Inflammatory macrophage treated with lipopolysaccharide for 1 hour (primary cell): Measurements from ENCODE around the gene SPOCK1.

ENCODE experiments used
- DNase-seq, 2 donors: peaks; one replicate each; pipeline ENCODE4 v3.0.0-alpha.2; 2020 to 2022

The SPOCK1 gene

DNA sequence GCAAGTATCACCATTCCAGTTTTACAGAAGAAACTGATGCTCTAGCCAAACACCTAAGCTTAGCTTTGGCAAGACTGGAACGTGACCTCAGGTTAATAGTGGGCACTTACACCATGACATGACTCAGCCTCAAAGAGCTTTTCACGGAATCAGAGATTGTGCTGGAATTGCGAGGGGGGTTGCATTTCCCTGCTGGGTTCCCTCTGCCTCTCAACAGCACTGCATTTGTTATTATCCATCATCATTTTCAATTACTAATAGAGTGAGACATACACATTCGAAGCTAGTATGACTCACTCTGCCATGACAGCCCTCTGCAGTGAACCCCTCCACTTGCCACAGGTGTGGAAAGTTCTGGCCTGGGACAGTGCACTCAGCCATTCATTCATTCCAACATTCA is 8.0 kb downstream of the SPOCK1 start:
- no peak for DNase-seq

DNA sequence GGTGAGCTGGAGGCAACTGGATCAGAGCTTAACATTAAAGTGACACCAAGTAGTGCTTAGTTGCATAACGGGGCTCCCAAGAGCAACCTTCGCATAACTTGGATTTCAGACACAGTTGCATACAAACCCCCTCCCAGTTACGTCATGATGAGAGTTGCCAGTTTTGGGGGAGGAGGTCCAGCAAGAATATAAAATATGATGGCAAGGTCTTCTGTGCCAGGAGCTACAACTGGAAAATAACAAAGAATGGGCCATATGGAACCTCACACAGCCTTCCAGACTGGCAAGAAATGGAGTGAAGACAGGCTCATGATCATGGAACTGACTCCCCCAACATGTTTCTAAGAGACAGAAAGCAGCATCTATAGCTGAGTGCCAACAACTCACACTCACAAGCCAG is 8.5 kb downstream of the SPOCK1 start:
- DNase-seq: no peak

DNA sequence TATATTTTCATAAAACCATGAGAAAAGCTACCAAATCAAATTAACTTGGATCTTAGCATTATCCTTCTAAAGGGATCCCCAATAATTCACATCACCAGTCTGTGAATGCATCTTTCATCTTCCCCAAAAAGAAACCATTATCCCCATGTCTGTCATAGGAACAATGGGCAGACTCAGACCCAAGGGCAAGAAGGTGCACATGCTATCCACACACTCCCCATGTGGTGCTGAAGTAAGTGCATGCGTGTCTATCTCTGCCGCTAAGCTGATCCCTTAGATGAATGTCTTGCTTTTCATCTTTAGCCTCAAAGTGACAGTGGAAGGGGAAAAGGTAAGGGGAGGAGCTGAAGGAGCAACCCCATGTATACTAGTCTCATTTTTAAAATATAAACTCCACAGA is 10.2 kb downstream of the SPOCK1 start:
- DNase-seq: no peak

DNA sequence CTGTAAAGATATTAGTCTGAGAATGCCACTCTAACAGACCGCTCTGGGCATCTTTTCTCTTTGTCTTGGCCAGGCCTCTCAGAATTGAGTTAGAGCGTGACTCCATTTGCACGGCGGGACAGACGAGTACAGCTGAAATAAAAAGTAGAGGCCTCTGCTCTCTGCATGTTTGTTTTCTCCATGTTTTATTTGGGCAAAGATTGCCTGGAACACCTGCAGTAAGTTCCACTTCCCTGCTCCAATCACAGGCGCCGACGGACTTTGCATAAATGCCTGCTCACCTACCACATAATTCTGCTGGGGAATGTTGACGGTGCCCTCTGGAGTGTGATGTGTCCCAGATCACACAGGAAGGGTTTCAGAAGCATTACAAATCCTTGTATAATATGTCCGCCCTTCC is 10.6 kb downstream of the SPOCK1 start:
- DNase-seq: no peak

DNA sequence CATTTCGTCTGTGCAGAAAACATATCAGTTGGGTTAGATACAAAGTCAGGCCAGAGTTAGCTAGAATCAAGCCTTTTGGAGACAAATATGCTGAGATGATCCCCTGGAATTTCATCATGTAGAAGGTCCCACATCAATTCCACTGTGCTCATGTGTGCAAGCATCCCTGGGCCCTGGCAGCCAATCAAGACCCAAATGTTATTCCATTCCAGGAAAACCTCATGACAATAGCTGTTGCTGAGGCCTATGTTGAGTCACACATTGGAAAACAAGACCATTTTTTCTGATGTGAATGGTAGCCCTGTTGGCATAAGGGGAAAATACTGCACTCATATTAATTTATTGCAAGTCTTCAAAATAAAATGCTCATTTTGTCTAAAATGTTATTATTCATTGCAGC is 11.5 kb downstream of the SPOCK1 start:
- DNase-seq: no peak

DNA sequence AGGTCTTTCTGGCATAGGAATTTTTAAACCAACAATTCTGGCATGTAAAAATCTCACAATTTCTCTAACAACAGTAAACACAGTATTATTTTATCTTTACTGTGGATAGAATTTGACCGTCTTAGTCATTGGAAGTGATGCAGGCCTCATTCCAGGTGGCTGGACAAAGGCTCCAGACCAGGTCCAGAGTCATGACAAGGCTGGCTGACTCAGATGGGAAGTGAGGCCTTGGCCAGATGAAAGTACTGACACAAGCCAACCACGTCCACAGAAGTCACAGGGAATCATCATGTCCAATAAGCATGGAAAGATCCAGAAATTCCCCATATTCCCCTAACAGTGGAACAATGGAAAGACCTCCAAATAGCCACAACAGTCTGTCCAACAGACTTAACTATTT is 12.4 kb downstream of the SPOCK1 start:
- DNase-seq: no peak

DNA sequence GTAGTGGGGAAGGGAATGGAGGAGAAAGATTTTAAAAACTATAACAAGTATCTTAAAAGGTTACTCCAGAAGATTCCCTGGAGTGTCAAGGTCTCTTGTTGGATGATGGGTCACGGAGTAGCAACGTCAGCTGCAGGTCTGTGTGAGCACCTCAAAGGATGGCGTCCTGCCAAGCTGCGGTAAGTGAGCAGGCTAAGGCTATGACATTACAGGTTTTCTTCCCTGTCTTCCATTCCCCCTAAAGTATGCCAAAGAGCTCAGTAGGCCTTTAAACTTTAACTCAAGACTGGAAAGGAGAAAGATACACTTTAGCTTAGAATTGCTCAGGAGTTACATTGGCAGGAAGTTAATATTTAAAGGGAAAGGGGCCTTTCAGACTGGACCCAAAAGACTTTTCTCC is 17.5 kb downstream of the SPOCK1 start:
- no peak for DNase-seq

DNA sequence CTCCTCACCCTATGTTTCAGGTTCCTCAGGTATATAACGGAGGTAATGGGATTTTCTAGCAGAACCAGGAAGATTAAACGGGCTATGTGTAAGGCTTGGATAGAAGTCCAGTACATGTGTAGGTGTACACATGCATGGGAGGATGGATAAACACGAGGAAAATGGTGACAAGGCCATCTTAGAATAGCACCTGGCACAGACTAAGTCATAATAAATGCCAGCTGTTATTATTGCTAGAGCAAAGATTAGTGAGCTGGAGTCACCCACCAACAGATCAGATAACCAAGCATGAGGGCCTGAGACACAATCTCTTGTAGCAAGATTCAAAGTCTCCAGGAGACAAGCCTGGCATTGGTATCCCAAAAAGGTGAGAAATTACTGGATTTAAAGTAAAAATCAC is 21.1 kb downstream of the SPOCK1 start:
- DNase-seq: no peak

DNA sequence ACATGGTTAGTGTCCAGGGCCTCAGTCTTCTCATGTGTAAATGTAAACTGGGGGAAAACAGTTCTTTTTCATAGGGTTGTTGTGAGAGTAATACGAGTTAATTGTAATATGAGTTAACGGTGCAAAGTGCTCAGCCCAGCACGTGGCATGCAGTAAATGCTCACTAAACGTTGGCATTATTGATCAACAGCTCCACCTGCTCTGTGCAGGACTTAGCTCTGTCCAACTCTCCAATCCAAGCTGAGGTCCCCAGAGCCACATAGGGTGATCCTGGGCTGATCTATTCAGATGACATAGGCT is 28.3 kb downstream of the SPOCK1 start:
- DNase-seq: no peak

DNA sequence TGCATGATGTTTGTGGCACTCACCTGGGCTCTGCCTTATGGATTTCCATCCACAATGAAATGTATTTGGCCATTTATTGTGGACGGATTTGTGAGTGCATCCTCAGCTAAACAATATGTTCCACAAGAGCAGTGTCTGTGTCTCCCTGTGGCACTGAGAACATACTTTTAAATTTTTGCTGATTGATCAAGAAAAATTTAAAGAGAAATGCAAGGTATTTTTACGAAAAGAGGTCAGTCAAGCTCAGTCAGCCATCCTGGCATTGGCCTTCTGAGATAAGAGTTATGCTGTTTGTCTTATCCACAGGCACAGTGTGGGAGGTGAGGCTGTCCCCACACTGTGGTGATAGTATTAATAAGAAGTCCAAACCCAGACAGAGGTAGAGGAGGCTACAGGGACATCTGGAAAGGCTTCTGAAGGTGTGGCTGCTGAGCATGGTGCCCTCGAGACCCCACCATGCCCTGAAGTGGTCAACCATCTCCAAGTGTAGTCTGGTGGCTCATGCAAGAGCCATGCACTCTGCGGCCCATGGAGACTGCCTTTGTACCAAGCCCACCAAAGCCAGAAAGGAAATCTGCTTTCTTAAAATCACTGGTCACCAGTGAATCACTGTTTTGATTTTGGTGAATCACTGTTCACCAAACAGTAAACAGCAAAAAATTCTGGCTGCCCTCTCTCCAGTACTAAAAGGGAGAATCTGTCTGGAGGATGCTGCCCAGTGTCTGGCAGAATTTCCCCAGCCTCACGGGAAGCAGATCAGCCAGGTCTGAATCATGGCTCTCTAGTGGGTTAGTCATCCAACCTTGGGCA is 28.8 kb downstream of the SPOCK1 start:
- DNase-seq: no peak

DNA sequence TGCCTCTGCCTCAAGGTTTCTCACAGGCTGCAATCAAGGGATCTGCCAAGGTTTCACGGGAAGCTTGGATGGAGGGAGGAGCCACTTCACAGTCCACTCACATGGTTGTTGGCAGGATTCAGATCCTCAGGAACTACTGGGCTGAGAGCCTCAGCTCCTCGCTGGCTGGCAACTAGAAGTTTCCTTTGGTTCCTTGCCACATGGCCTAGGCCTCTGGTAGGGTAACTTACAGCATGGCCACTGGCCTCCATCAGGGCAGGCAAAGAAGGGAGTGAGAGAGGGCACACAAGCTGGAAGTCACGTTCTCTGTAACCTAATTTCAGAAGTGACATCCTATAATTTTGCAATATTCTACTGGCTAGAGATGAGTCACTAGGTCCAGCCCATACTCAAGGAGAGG is 32.2 kb downstream of the SPOCK1 start:
- DNase-seq: no peak

DNA sequence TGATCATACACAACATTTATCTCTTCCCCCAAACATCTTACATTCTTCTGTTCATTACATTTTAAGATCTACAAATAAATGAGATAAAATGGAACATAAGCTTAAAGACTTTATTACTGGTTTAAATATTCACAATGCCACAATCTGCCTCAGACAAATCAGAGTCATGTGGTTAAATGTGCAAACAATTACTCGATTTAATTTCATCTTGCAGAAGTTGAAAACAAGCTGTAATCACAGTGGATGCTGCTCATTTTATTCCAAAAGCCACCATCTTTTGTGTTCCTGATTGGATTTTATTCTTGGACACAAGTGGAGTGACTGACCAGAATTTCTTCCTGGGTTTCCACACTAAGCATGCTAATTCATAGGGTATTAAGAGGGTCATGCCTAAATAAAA is 33.2 kb downstream of the SPOCK1 start:
- no peak for DNase-seq

DNA sequence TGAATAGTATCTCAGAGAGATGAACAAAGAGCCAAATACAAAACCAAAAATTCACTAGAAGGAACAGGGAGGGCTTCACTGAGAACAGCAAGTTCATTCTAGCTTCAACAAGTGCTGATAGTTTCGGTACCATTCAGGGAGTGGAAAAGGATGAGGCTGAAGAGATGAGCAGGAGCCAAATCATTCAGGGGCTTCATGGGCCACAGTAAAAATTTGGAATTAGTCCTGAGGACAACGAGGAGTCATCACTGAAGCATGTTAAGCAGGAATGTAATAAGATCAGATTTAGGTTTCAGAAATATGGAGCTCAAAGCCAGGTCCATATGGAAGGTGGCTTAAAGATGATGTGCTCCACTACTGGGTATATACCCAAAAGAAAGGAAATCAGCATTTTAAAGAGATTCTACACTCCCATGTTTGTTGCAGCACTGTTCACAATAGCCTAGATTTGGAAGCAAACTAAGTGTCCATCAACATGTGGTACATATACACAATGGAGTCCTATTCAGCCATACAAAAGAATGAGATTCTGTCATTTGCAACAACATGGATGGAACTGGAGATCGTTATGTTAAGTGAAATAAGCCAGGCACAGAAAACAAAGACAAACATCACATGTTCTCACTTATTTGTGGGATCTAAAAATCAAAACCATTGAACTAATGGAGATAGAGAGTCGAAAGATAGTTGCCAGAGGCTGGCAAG is 36.2 kb downstream of the SPOCK1 start:
- DNase-seq: no peak

DNA sequence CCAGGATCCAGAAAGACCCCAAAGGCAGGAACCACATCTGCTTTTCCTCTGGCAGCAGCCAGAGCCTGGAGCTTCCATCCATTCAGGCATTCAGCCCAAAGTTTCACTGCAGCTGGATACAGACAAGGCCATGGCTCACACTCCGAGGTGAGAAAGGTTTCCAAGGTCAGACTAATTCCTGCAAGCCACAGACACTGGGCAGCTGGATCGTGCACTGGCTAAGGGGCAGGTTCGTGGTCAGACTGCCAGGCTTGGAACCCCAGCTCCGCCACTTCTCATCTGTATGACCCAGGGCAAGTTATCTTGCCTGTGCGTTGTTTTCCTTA is 36.9 kb downstream of the SPOCK1 start:
- no peak for DNase-seq

DNA sequence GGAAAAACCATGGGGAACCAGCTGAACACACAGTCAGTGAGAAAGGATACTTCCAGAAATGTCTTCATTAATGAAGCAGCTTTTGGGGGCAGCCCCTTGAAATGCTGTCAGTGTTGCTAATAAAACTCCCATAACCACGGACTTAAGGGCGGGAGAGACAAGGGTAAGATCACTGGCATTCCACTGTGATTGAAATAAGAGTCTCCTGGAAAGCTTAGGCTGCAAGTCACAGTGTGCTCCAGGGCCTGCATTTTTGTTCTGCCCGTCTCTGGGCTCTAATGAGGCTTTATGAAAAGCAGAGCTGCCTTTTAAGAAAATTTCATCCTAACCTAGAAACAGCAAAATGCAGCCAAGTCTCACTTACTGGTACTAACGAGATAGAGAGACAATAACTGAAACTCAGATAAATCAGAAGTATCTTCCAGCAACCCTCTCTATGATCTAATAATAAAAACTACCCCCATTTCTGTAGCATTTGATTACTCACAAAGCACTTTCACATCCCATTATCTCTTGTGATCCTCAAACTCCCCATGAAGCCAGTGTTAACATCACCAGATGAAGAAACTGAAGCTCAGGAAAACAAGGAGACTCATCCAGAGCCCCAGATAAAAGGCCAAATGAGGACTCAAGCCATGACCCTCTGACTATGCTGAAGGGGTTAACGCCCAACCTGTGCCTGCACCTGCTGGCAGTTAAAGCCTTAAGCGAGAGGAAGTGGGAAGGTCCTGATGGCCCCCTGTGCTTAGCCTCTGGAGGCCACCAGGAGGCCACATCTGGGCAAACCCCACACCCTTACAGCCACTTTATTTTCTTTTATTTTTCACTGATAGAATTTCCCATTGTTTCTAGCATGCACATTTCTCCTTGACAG is 37.5 kb downstream of the SPOCK1 start:
- DNase-seq: no peak

DNA sequence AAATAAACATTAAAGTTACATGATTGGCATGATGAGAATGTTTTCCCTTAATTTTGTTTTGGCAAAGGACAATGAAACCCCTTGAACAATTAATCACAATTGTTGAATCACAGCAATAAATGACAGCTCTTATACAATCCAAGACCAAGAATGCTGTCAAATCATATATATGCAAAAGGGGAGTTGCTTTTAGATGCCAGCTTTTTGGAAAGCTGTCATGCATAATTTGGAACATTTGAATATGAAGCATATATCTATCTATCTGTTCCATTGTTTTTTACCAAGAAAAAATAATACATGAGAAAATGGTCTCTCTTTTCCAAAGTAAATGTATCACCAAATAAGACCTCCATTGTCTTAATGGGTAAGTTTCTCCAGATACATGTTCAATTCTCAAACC is 44.5 kb downstream of the SPOCK1 start:
- no peak for DNase-seq

DNA sequence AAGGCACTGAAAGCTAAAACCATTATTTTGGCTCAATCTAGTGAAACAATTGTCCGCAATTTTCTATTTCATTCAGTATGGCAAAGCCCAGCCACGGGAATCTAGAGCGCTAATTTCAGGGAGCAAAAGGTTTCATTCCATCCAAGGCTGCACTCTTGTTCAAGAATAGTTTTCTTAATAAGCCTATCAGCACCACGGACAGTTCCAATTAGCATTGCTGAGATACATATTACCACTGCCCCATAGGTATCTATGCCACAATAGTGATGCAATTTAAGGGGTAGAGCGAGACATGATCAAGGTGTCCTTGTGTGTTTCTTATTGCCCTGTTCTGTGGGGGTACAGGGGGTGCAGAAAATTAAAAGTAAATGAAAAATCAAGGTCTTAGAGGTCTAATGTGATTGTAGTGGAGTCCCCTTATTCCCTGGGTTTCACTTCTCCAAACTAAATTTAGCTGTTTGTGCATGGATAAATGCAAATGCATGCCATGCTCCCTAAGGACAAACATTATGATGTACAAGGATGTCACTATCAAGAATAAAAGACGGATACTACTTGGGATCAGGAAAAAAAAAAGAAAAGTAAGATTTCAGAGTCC is 45.5 kb downstream of the SPOCK1 start:
- DNase-seq: peak; percentile 15 to 34

DNA sequence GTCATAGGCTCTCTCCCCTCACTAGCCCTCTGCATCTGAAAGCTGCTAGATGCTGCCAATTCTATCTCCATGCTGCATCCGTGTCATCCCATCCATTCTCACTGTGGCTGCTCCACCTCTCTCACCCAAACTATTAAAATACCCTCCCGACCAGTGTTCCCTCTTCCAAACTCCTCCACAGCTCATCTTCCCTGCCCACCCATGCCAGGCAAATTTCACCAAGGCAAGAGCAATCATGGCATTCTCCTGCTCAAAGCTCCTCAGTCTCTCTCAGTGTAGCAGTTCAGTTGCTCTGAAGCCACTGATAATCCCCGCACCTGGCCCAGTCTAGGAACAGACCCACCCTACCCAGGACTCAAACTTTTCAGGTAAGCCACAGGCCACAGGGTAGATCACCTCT is 48.4 kb downstream of the SPOCK1 start:
- no peak for DNase-seq

DNA sequence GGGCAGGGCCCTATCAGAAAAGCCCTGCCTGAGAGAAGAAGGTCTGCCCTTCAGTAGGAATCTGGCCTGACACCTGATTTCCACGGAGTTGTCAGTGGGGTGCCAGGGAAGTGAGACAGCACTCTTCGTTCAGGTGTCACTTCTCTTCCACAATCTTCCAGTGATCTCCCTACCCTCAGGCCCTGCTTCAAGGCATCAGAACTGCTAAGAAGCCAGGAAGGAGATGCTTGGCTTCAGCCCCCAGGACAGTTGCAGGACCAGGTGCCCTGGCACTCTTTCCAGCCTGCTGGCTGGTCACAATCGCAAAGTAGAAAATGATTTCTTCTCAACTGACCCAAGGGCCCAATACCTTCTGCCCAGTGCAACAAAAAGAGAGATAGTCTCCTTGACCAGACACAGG is 50.3 kb downstream of the SPOCK1 start:
- no peak for DNase-seq

DNA sequence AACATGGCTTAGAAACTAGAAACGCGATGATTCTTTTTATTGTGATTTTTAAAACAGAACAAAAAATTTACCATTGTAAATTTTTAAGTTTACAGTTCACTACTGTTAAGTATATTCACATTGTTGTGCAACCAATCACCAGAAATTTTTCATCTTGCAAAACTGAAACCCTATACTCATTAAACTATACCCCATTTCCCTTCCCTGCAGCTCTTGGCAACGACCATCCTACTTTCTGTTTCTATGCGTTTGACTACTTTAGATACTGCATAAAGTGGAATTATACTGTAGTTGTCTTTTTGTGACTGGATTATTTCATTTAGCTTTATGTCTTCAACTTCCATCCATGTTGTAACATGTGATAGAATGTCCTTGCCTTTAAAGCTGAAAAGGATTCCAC is 52.5 kb downstream of the SPOCK1 start:
- DNase-seq: no peak

DNA sequence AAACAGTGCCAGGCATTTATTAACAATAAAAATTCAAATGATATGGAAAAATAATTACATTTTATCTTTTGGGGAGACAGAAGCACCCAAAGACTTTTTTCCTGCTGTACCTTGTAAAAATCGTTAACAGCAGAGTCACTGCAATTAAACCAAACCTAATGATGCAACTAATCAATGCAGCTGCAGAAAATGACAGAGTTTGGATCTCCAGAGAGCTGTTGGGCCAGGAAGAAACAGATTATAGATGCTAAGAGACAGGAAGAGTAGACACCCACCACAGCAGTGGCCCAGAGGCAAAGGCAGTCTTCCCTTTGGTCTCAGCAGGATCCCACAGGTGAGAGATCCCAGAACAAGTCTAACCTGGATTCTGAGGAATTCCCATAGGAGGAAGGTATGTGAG is 53.0 kb downstream of the SPOCK1 start:
- no peak for DNase-seq

DNA sequence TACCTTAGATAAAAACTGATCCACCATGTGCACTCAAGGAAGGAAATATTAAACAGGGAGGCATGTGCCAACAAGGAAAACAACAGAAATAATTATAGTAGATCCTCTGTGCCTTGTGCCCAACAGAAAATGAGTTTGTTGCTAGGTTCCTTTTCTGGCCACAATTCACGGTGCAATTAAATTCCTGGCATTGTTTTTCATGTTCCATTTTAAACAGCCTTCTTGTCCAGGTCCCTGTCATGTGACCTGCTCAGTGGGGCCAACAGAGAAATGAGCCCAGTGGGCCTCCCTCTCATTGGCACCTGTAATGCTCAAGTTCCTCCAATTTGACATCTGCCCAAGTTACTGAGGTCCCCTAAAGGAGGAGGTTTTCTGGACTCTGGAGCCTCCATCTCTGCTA is 56.5 kb downstream of the SPOCK1 start:
- DNase-seq: no peak

DNA sequence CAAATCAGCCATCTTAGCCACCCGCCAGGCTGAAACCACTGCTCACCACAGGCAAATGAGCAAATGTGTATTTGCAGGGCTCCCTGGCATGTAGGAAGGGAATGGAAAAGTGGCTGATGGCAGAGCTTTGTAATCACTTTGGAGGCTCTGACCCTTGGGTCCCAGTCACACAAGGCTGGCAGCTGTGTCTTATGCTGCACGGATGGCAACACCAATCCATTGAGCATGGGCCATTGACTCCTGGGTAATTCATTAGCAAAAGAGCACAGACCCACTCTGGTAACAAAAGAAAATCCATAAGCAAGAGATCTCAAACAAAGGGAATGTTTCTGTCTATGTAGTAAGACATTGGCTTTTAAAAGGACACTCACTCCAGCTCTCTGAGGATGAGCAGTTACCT is 57.6 kb downstream of the SPOCK1 start:
- no peak for DNase-seq

DNA sequence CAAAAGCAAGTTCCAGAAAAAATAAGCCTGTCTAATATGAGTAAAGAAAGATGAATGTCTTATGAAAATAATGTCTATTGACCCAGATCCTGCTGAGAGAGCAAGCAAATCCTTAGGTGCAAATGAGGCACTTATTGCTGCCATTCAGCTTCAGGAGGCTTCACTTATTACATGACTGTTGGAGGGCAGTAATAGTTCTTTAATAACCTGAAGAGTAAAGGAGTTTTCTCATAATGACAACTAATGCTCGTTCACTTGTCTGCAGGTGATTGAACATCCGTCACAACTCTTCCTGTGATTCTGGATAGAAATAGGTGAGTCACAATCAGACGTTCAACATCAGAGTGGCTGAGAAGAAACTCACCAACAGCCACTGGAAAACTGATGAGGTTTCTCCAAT is 58.3 kb downstream of the SPOCK1 start:
- DNase-seq: no peak
